ENCODE data around the gene COPS8.

DNA sequence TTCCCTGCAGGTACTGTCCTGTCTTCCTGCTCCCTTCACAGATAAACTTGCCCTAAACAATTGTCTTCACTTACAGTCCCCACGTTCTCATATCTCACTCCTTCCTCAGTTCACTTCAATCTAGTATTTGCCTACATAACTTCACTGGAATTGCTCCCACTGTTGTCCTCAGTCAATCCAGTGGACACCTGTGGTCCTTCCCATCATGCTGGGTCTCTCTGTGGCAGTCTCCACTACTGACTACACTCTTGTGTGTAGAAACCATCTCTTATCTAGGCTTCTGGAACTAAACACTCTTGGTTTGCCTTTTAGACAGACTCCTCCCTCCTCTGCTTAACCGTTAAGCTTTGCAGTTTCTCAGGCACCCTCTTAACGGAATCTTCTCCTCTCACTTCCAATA is 58.8 kb downstream of the COPS8 start:
- no peak for TF ChIP-seq POLR2AphosphoS5 (IDR thresholded peaks at IDR 0.05; ENCODE audit: borderline replicate concordance, low read depth, low read length)
- TF ChIP-seq EZH2 (IDR thresholded peaks at IDR 0.05): no peak
- no peak for TF ChIP-seq FOXP2 (optimal IDR thresholded peaks at IDR 0.05; ENCODE audit: control extremely low read depth, extremely low read length, insufficient read depth)
